H1 (cell line): ENCODE results near the gene SKIC8. TPM values are rescaled to one million over a fixed set of nuclear protein-coding genes. Genes with fewer than 3 reads are reported as not detected.

Experiments
- CTCF ChIA-PET: fragments of 300-600 bp; sonication (Branson Sonifier 250); formaldehyde crosslinking; loops from one replicate; lab custom pipeline; 2021; ENCODE audit not compliant: partially characterized antibody; lab: Charles Lee
- POLR2A ChIA-PET: fragments of 300-600 bp; sonication (Branson Sonifier 250); formaldehyde crosslinking; loops from one replicate; lab custom pipeline; 2021; ENCODE audit warnings: inconsistent platforms; ENCODE audit not compliant: partially characterized antibody; lab: Charles Lee
- DNase-seq, 2 experiments: peaks; one replicate each; pipeline versions ENCODE4 v3.0.0 to v3.0.0-alpha.2; 2010 to 2022; ENCODE audit warnings: low spot score in 2 of 2, low read depth in 1 of 2, mixed read lengths in 1 of 2
- FAIRE-seq: peaks from 2 replicates; lab custom pipeline; 2011; peaks lifted over from hg19 to GRCh38; lab: Jason Lieb, UNC
- H2AFZ ChIP-seq: 2 replicates; pipeline ENCODE4 v1.8.1; 2012; ENCODE audit warnings: low read length, inconsistent platforms
- H2AK5ac ChIP-seq: 2 replicates; pipeline ENCODE4 v1.6.1; 2013; ENCODE audit warnings: low read depth, low read length
- H2BK120ac ChIP-seq: replicated peaks from 2 replicates; pipeline ENCODE3; 2013; ENCODE audit warnings: low read depth, low read length, inconsistent platforms
- H2BK12ac ChIP-seq: 2 replicates; pipeline ENCODE4 v1.6.1; 2013; ENCODE audit warnings: low read depth, low read length
- H2BK15ac ChIP-seq: 2 replicates; pipeline ENCODE4 v1.6.1; 2013; ENCODE audit warnings: low read length
- H2BK20ac ChIP-seq: 2 replicates; pipeline ENCODE4 v1.6.1; 2013; ENCODE audit warnings: low read length
- H2BK5ac ChIP-seq: 2 replicates; pipeline ENCODE4 v1.6.1; 2013; ENCODE audit warnings: low read depth, low read length
- H3K14ac ChIP-seq: 2 replicates; pipeline ENCODE4 v1.6.1; 2013; ENCODE audit warnings: inconsistent platforms; ENCODE audit not compliant: insufficient read length
- H3K18ac ChIP-seq: 2 replicates; pipeline ENCODE4 v1.6.1; 2013; ENCODE audit warnings: low read length; ENCODE audit errors: extremely low read depth
- H3K23ac ChIP-seq: 2 replicates; pipeline ENCODE4 v1.6.1; 2013; ENCODE audit warnings: inconsistent platforms; ENCODE audit not compliant: insufficient read length
- H3K23me2 ChIP-seq: 2 replicates; pipeline ENCODE4 v1.6.1; 2013; ENCODE audit warnings: low read depth, low read length
- H3K27ac ChIP-seq: 2 replicates; pipeline ENCODE4 v1.6.1; 2011; ENCODE audit warnings: low read depth, low read length, inconsistent platforms
- H3K27me3 ChIP-seq, 4 experiments: replicated peaks in 1 of 4; 1 replicate in 1 of 4; 2 replicates in 3 of 4; pipeline versions ENCODE4 v1.6.1 to v1.8.1; 2011 to 2013; ENCODE audit warnings: low read length in 3 of 4, mild to moderate bottlenecking in 3 of 4, inconsistent platforms in 2 of 4, mixed read lengths in 2 of 4, moderate library complexity in 1 of 4; ENCODE audit not compliant: control insufficient read depth in 3 of 4, insufficient read depth in 3 of 4; ENCODE audit errors: extremely low read depth in 1 of 4
- H3K36me3 ChIP-seq, 4 experiments: 2 replicates each; pipeline versions ENCODE4 v1.6.1 to v1.8.1; 2011 to 2013; ENCODE audit warnings: mild to moderate bottlenecking in 4 of 4, low read length in 3 of 4, moderate library complexity in 2 of 4, control low read depth in 1 of 4, inconsistent platforms in 1 of 4; ENCODE audit not compliant: insufficient read depth in 4 of 4, control insufficient read depth in 2 of 4
- H3K4ac ChIP-seq: replicated peaks from 2 replicates; pipeline ENCODE3; 2013; ENCODE audit warnings: low read length, low read depth, mixed read lengths, inconsistent platforms; ENCODE audit not compliant: insufficient read length
- H3K4me1 ChIP-seq, 4 experiments: replicated peaks in 1 of 4; 1 replicate in 1 of 4; 2 replicates in 3 of 4; pipeline versions ENCODE4 v1.6.1 to v1.8.1; 2011 to 2013; ENCODE audit warnings: low read length in 3 of 4, inconsistent platforms in 2 of 4, mixed read lengths in 1 of 4; ENCODE audit not compliant: insufficient read depth in 4 of 4, control insufficient read depth in 3 of 4
- H3K4me2 ChIP-seq, 2 experiments: 2 replicates each; pipeline versions ENCODE4 v1.6.1 to v1.8.1; 2011 to 2013; ENCODE audit warnings: low read depth in 2 of 2, low read length in 2 of 2, control low read depth in 1 of 2, inconsistent platforms in 1 of 2, mild to moderate bottlenecking in 1 of 2; ENCODE audit not compliant: insufficient read depth in 1 of 2
- H3K4me3 ChIP-seq, 4 experiments: fragments of 200-600, 300-600 bp in 1 of 4; sonication (generic), shearing (Covaris generic), sonication (Bioruptor Twin) in 1 of 4; 2 replicates each; pipeline versions ENCODE4 v1.5.1 to v1.8.1; 2011 to 2016; ENCODE audit warnings: low read length in 4 of 4, low read depth in 3 of 4, control low read depth in 2 of 4, inconsistent platforms in 2 of 4, mild to moderate bottlenecking in 2 of 4, mixed read lengths in 1 of 4, moderate library complexity in 1 of 4; ENCODE audit not compliant: insufficient read depth in 2 of 4; ENCODE audit errors: extremely low read depth in 1 of 4
- H3K56ac ChIP-seq: replicated peaks from 2 replicates; pipeline ENCODE3; 2013; ENCODE audit warnings: low read depth, mild to moderate bottlenecking, mixed read lengths, low read length, inconsistent platforms; ENCODE audit not compliant: insufficient read length
- H3K79me1 ChIP-seq: 2 replicates; pipeline ENCODE4 v1.6.1; 2013; ENCODE audit warnings: low read depth, low read length, control low read depth
- H3K79me2 ChIP-seq, 2 experiments: 2 replicates each; pipeline versions ENCODE4 v1.6.1 to v1.8.1; 2012 to 2013; ENCODE audit warnings: low read length in 2 of 2, mild to moderate bottlenecking in 2 of 2, inconsistent platforms in 1 of 2; ENCODE audit not compliant: insufficient read depth in 2 of 2, control insufficient read depth in 1 of 2
- H3K9ac ChIP-seq, 4 experiments: replicated peaks in 1 of 4; 1 replicate in 1 of 4; 2 replicates in 3 of 4; pipeline versions ENCODE4 v1.6.1 to v1.8.1; 2011 to 2013; ENCODE audit warnings: low read depth in 3 of 4, low read length in 3 of 4, control low read depth in 2 of 4, mild to moderate bottlenecking in 2 of 4, moderate library complexity in 2 of 4, inconsistent platforms in 1 of 4; ENCODE audit errors: extremely low read depth in 1 of 4
- H3K9me3 ChIP-seq, 2 experiments: 2 replicates each; pipeline versions ENCODE4 v1.6.1 to v1.8.1; 2012 to 2013; ENCODE audit warnings: mild to moderate bottlenecking in 2 of 2, moderate library complexity in 2 of 2, control low read depth in 1 of 2, inconsistent platforms in 1 of 2, low read depth in 1 of 2, low read length in 1 of 2, mixed read lengths in 1 of 2; ENCODE audit not compliant: insufficient read depth in 2 of 2
- H4K20me1 ChIP-seq, 2 experiments: replicated peaks in 1 of 2; 2 replicates each; pipeline versions ENCODE3 to v1.8.1; 2011 to 2013; ENCODE audit warnings: inconsistent platforms in 2 of 2, low read length in 2 of 2, mild to moderate bottlenecking in 1 of 2; ENCODE audit not compliant: insufficient read depth in 2 of 2, control insufficient read depth in 1 of 2
- H4K5ac ChIP-seq: 2 replicates; pipeline ENCODE4 v1.6.1; 2013; ENCODE audit warnings: low read length, low read depth, mixed read lengths, inconsistent platforms; ENCODE audit not compliant: insufficient read length
- H4K8ac ChIP-seq: 2 replicates; pipeline ENCODE4 v1.8.0; 2013; ENCODE audit warnings: mild to moderate bottlenecking, moderate library complexity, low read length, inconsistent platforms; ENCODE audit not compliant: insufficient read depth; ENCODE audit errors: extremely low read depth
- H4K91ac ChIP-seq: replicated peaks from 2 replicates; pipeline ENCODE3; 2013; ENCODE audit warnings: low read length, mixed read lengths, inconsistent platforms; ENCODE audit not compliant: insufficient read length
- HDAC2 ChIP-seq, 2 experiments: fragments of 300-600 bp in 1 of 2; sonication (generic) in 1 of 2; IDR thresholded peaks; 2 replicates each; pipeline ENCODE4 v1.6.1; 2011 to 2012; ENCODE audit warnings: low read depth in 2 of 2, low read length in 2 of 2, mild to moderate bottlenecking in 2 of 2, moderate library complexity in 2 of 2, borderline replicate concordance in 1 of 2, inconsistent platforms in 1 of 2
- POLR2A ChIP-seq, 2 experiments: IDR thresholded peaks; 1 replicate in 1 of 2; 2 replicates in 1 of 2; pipeline ENCODE4 v1.6.1; 2011; ENCODE audit warnings: low read depth in 2 of 2, low read length in 2 of 2, mild to moderate bottlenecking in 2 of 2; ENCODE audit errors: control extremely low read depth in 1 of 2
- RBBP5 ChIP-seq: IDR thresholded peaks from 2 replicates; pipeline ENCODE4 v1.7.1; 2012; ENCODE audit warnings: low read depth, mild to moderate bottlenecking, inconsistent platforms, low read length, moderate library complexity, borderline replicate concordance
- TBP ChIP-seq: IDR thresholded peaks from 2 replicates; pipeline ENCODE4 v1.6.1; 2011; ENCODE audit warnings: low read depth, low read length, improper control_type of control experiment
- TEAD4 ChIP-seq: IDR thresholded peaks from 2 replicates; pipeline ENCODE4 v1.6.1; 2012; ENCODE audit warnings: low read depth, low read length, inconsistent platforms, mixed read lengths
- WGBS, 2 experiments: shearing (Covaris generic) in 1 of 2; methylation state at CpG; one replicate each; pipeline versions ENCODE4 v1.1.6 to v1.1.7; 2013 to 2015; ENCODE audit warnings: low lambda C conversion rate in 2 of 2, mixed read lengths in 2 of 2, inconsistent platforms in 1 of 2, low coverage in 1 of 2, missing lambda C conversion rate in 1 of 2; ENCODE audit not compliant: insufficient replicate concordance in 2 of 2, insufficient coverage in 1 of 2, insufficient read length in 1 of 2; ENCODE audit errors: extremely low coverage in 1 of 2, missing lambda C conversion rate in 1 of 2; 5-methylcytosine and 5-hydroxymethylcytosine counted together
- polyA plus RNA-seq, 7 experiments: library from polyadenylated mRNA; depleted of rRNA in 3 of 7; stranded (reverse) in 5 of 7; unstranded in 2 of 7; fragments of >200 nt in 5 of 7; fragments of 200-250 nt in 2 of 7; gene quantifications; 1 replicate in 5 of 7; 2 replicates in 1 of 7; 4 replicates in 1 of 7; pipeline versions ENCODE4 v1.2.1 to v1.2.3, GENCODE V29; 2011 to 2013; ENCODE audit warnings: missing spikeins in 2 of 7, mixed read lengths in 2 of 7
- total RNA-seq: library from RNA; stranded (reverse); fragmentation: NEBNext Ultra II Directional; extraction: Animal tissue kit (Norgen Biotek cat#: 25700); gene quantifications from 2 replicates; pipeline ENCODE4 v1.2.1, GENCODE V29; 2021
- TF ChIP-seq, protein P1 (sequence below): IDR thresholded peaks from 2 replicates; pipeline ENCODE4 v1.6.1; 2012; ENCODE audit warnings: inconsistent platforms

The SKIC8 gene
- total and polyA plus RNA-seq, 2 of the 8 experiments (the other 6 are each of a cell fraction or from before 2014, with no cell fraction given), result 44.2 to 77.7 TPM

DNA sequence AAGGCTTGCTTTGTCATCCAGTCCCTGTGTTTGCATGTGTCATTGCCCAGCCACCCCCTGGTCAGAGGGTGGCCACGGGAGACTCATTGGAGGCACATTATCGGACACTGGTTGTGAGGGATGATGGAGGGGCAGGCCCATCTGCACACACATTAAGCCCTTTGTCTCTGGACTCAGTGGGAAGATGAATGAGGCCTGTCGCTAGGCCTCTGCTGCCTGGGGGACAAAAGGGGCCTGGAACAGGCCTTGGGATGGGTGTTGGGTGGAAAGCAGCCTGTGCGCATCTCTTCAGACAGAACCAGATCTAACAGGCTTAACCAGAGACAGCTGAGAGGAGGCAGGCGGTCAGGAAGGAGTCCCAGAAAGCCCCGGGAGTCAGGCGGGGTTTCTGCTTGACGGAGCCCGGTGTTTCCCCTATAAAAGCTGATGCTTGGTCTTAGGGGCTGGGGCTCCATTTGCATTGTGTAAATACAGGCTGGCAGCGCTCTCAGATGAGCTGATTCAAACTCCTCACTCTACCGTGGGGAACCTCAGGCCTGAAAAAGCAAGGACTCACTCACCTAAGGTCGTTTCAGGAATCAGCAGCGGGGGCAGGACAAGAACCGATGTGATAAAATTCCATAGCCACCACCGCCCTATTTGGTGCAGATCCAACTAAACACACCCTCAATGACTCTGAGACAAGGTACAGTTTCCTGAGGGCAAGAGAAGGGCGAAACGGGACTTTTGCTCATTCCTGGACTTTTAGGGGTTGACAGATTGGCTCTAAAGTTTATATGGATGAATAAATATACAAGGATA, 17.1 kb upstream of the SKIC8 start:
- no peak overlapping the region for H2BK120ac ChIP-seq
- H3K23ac ChIP-seq, result no peak overlapping the region
- ChIA-PET CTCF (interaction anchor here (0.7 to 13.0 kb wide), 40 partner anchors 8 to 424 kb away, joined by 3 to 104 read pairs (median 4); partner anchors contain the start of genes CRABP1, IREB2 and SKIC8), POLR2A (interaction anchor here (0.7 to 1.6 kb wide), 9 partner anchors 11 to 122 kb away, joined by 3 to 7 read pairs (median 3); partner anchors contain the start of gene CRABP1)
- H3K27ac ChIP-seq, result peak overlapping the region; percentile 23; the same call in 1 of the 2 replicates
- no peak overlapping the region for H3K56ac ChIP-seq
- no peak overlapping the region for H3K4me3 ChIP-seq
- no peak overlapping the region for H3K18ac ChIP-seq
- peak in 1 of 2 experiments; percentile 62 for DNase-seq
- H4K5ac ChIP-seq, result no peak overlapping the region
- H3K4me2 ChIP-seq, result peak overlapping the region in 1 of 2 experiments; percentile 10; a peak in 2 of 4 replicates
- H3K4ac ChIP-seq, result no peak overlapping the region
- no peak overlapping the region for H2BK5ac ChIP-seq
- peak; percentile 77 for TF ChIP-seq TBP
- TF ChIP-seq HDAC2 (IDR thresholded peaks at IDR 0.05; ENCODE audit: borderline replicate concordance in 1 of 2, low read depth in 2 of 2, low read length in 2 of 2), result 0 out of 4 replicates have a peak, but pooled peaks of 1 of the 2 experiments have one; percentile 20
- no peak for TF ChIP-seq TEAD4
- TF ChIP-seq RBBP5, result peak; percentile 31; the same call in 1 of the 2 replicates
- 0 out of 3 replicates have a peak, but pooled peaks of 1 of the 2 experiments have one; percentile 28 for TF ChIP-seq POLR2A (IDR thresholded peaks at IDR 0.05; ENCODE audit: control extremely low read depth in 1 of 2, low read depth in 2 of 2, low read length in 2 of 2)
- TF ChIP-seq, protein P1, sequence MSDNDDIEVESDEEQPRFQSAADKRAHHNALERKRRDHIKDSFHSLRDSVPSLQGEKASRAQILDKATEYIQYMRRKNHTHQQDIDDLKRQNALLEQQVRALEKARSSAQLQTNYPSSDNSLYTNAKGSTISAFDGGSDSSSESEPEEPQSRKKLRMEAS, result no peak
- no peak overlapping the region for H2BK20ac ChIP-seq
- H4K91ac ChIP-seq, result peak overlapping the region; percentile 26
- peak overlapping the region in 2 of 4 experiments; percentile 16 to 20; a peak in 2 of 7 replicates for H3K9ac ChIP-seq
- no peak overlapping the region for H2AK5ac ChIP-seq
- H3K9me3 ChIP-seq, result no peaks in the 10 kb centered on the region
- peak overlapping the region; percentile 66; the same call in 1 of the 2 replicates for H4K8ac ChIP-seq
- no peaks in the 10 kb centered on the region for H3K79me2 ChIP-seq
- H3K4me1 ChIP-seq, result peaks cover 0 to 20% (median 14%) of the 10 kb centered on the region in 4 experiments; a peak in 6 of 7 replicates
- WGBS, 2 experiments, result 57% methylated on average over 17 of the region's 17 CpGs; no CpG with 5 or more reads in 1 of the 2 experiments
- no peak for FAIRE-seq
- peak overlapping the region; percentile 77 for H2AFZ ChIP-seq
- no peak overlapping the region for H3K14ac ChIP-seq
- H4K20me1 ChIP-seq, result no peaks in the 10 kb centered on the region
- no peaks in the 10 kb centered on the region for H3K27me3 ChIP-seq
- H3K79me1 ChIP-seq, result no peaks in the 10 kb centered on the region
- H3K23me2 ChIP-seq, result no peaks in the 10 kb centered on the region
- no peaks in the 10 kb centered on the region for H3K36me3 ChIP-seq
- peak overlapping the region; percentile 88 for H2BK12ac ChIP-seq
- H2BK15ac ChIP-seq, result peak overlapping the region; percentile 89
